Activated CD4-positive, alpha-beta T cell treated with anti-CD3 and anti-CD28 coated beads, Interleukin-2, amount 10 ng/mL, durations not matched to agents 24 days and 14 days (primary cell): ENCODE results near the gene SPATA17. TPM values are rescaled to one million over a fixed set of nuclear protein-coding genes. Genes with fewer than 3 reads are reported as not detected.

Experiments used
- total RNA-seq: library from RNA; stranded (reverse); gene quantifications from 2 replicates; pipeline ENCODE4 v1.2.3, GENCODE V29; 2022

The SPATA17 gene
- total RNA-seq, 1 donor from 2014 or later = not detected

Other genes with a start within 250 kb of the SPATA17 start
- gene GPATCH2, start 254 bp upstream of the SPATA17 start, total RNA-seq = 9.9 and 12.1 TPM in 2 replicates